Measurements from ENCODE around the gene HIVEP3. TPM values are rescaled to one million over a fixed set of nuclear protein-coding genes. Genes with fewer than 3 reads are reported as not detected.

HIVEP3 gene
- total RNA-seq, 1 experiment from 2014 or later: 1.4 TPM

- peaks cover 30 to 31% of the 10 kb centered on the region in 2 experiments for H3K4me1 Mint-ChIP-seq
Observed at GRCh38 chr1:41920658-41921057, 1.9 kb upstream of the HIVEP3 start.

More at GRCh38 chr1:41920658-41921057, 1.9 kb upstream of the HIVEP3 start:
- no peak overlapping the region for H3K4me2 ChIP-seq (ENCODE audit: insufficient read depth, insufficient read length, low read length)
- Mint-ChIP-seq H3K4me3 (no peak overlapping the region), H3K9me3 (peaks cover 6 to 13% of the 10 kb centered on the region in 2 experiments; a peak in 3 of 5 replicates), H3K36me3 (ENCODE audit: insufficient read depth in 1 of 3, low read depth in 3 of 3) (0 out of 7 replicates have a peak, but pooled peaks cover 0 to 4% (median 0%) of the 10 kb centered on the region in 3 experiments), H3K27me3 (ENCODE audit: low read depth) (peaks cover 55% of the 10 kb centered on the region), H3K27ac (no peak overlapping the region)
- no peaks in the 10 kb centered on the region for H3K79me2 ChIP-seq (ENCODE audit: insufficient read depth, low read length)
- no peak overlapping the region for H3K56ac ChIP-seq (ENCODE audit: insufficient read length, low read depth, low read length)
- WGBS (ENCODE audit: extremely low coverage, insufficient read length, low lambda C conversion rate): no CpG with 5 or more reads among the region's 2 CpGs
- H3T11ph ChIP-seq (ENCODE audit: low read length): no peak overlapping the region
- no peak for DNase-seq
- no peak overlapping the region for H3K9ac ChIP-seq (ENCODE audit: extremely low read depth, insufficient read length, low read length)
- no peaks in the 10 kb centered on the region for H3K9me3 ChIP-seq (ENCODE audit: control insufficient read depth, low read depth, low read length)
- no peaks in the 10 kb centered on the region for H4K20me1 ChIP-seq (ENCODE audit: control insufficient read depth, insufficient read depth, insufficient read length)
- H3K79me1 ChIP-seq (ENCODE audit: insufficient read depth, low read depth, low read length, poor library complexity, severe bottlenecking): no peaks in the 10 kb centered on the region
- H2BK12ac ChIP-seq (ENCODE audit: insufficient read length, low read depth, low read length): no peak overlapping the region
- H3K27me3 ChIP-seq (ENCODE audit: insufficient read depth, low read length): peaks cover 22% of the 10 kb centered on the region
- no peak overlapping the region for H3K14ac ChIP-seq (ENCODE audit: insufficient read depth, low read length)
- no peak overlapping the region for H2AK5ac ChIP-seq (ENCODE audit: insufficient read length, low read length)
- TF ChIP-seq CTCF (conservative IDR thresholded peaks at IDR 0.05): no peak
- H3K27ac ChIP-seq (ENCODE audit: insufficient read length, low read depth, low read length): no peak overlapping the region
- no peak overlapping the region for H2BK15ac ChIP-seq (ENCODE audit: low read depth, low read length)
- no peak overlapping the region for H2AFZ ChIP-seq (ENCODE audit: low read length)
- no peak overlapping the region for H4K8ac ChIP-seq (replicated peaks; ENCODE audit: insufficient read length, low read depth, low read length)
- H3K4ac ChIP-seq (ENCODE audit: low read depth, low read length): no peak overlapping the region
- H2BK5ac ChIP-seq (ENCODE audit: insufficient read length, low read length): no peak overlapping the region
- no peak overlapping the region for H3K23ac ChIP-seq (ENCODE audit: insufficient read length, low read depth, low read length)
- H4K5ac ChIP-seq (ENCODE audit: insufficient read length, low read depth, low read length): no peak overlapping the region
- H4K91ac ChIP-seq (ENCODE audit: insufficient read length, low read depth, low read length): no peak overlapping the region
- H3K18ac ChIP-seq (ENCODE audit: insufficient read length, low read depth, low read length): no peak overlapping the region
- no peak overlapping the region for H2BK120ac ChIP-seq (ENCODE audit: low read depth, low read length, poor library complexity, severe bottlenecking)
- no peak overlapping the region for H2BK20ac ChIP-seq (ENCODE audit: low read depth, low read length, poor library complexity, severe bottlenecking)
- H3K4me1 ChIP-seq (ENCODE audit: insufficient read depth, low read length): peaks cover 7% of the 10 kb centered on the region
- peaks cover 12% of the 10 kb centered on the region for H3K23me2 ChIP-seq (ENCODE audit: insufficient read length, low read depth, low read length, poor library complexity, severe bottlenecking)

Data from H9 (cell line).